Measurements from ENCODE around the gene ACSM2A. TPM values are rescaled to one million over a fixed set of nuclear protein-coding genes. Genes with fewer than 3 reads are reported as not detected.
"Not testable (repeated sequence)": the region's sequence is repeated elsewhere in the genome, so short reads cannot be mapped to it uniquely, and the experiment has no call there.

Gene ACSM2A, protein sequence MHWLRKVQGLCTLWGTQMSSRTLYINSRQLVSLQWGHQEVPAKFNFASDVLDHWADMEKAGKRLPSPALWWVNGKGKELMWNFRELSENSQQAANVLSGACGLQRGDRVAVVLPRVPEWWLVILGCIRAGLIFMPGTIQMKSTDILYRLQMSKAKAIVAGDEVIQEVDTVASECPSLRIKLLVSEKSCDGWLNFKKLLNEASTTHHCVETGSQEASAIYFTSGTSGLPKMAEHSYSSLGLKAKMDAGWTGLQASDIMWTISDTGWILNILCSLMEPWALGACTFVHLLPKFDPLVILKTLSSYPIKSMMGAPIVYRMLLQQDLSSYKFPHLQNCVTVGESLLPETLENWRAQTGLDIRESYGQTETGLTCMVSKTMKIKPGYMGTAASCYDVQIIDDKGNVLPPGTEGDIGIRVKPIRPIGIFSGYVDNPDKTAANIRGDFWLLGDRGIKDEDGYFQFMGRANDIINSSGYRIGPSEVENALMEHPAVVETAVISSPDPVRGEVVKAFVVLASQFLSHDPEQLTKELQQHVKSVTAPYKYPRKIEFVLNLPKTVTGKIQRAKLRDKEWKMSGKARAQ
- polyA plus RNA-seq (2011; rRNA removed) (not detected in 2 replicates), polyA plus RNA-seq (2017; fragmentation: RNase III; extraction: RNeasy Plus Mini Kit Qiagen cat#74134 plus additional on column Dnase treatment) (not detected in 3 replicates), polyA minus RNA-seq (2011; rRNA and poly(A)+ RNA removed) (not detected in 2 replicates)
- not detected in 2 replicates for polyA plus RNA-seq (2012; cell fraction: cytosol; rRNA removed)
- not detected in 2 replicates for polyA plus RNA-seq (2012; cell fraction: nucleus; rRNA removed)

DNA sequence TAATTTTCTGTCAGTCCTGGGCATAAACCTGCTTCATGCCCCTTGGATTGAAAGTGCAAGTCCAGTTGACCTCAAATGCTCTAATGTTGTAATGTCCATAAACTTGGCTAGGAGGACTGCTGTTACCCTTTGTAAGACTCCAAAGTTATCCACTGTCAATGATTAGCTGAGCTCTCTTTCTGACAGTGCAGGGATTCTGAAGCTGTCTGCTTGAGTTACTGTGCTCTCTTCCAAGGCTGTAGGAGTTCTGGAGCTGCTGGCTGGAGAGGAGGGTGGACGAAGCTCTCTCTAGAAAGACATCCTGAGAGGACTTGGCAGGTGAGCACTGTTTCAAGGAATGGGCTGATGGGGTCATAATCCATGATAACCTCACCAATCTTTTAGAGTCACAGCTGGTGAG, at the start of gene ACSM2A:
TSS of gene ACSM2A (plus strand) at position 158 of the 400 bp plus-strand sequence. CDS start 8,594 bp downstream, outside the sequence.
- H3K4me1 ChIP-seq; H3K4me3 ChIP-seq; H3K4me2 ChIP-seq; H3K9me3 ChIP-seq; POLR2A ChIA-PET; DNase-seq (ENCODE audit: low read depth in 1 of 2, low spot score in 1 of 2); ATAC-seq; CTCF ChIA-PET; H3K27ac ChIP-seq; FAIRE-seq: not testable (repeated sequence)
- no CpG with 5 or more reads among the region's 1 CpG for WGBS (ENCODE audit: missing lambda C conversion rate)

GRCh38 chr16:20402651-20403050, 48.7 kb upstream of the ACSM2A start:
- H3K4me3 ChIP-seq, result no peak overlapping the region
- no peak for DNase-seq (ENCODE audit: low read depth in 1 of 2, low spot score in 1 of 2)
- no peak overlapping the region for H3K4me2 ChIP-seq
- no peak for FAIRE-seq
- ChIA-PET CTCF (interaction anchor here (0.9 to 1.7 kb wide), 2 partner anchors 495 to 900 kb away, joined by 3 to 7 read pairs; no protein-coding TSS in a partner anchor), POLR2A (no interaction called here)
- WGBS (ENCODE audit: missing lambda C conversion rate), result 92% methylated on average over 2 of the region's 2 CpGs
- H3K27ac ChIP-seq, result no peak overlapping the region
- no peaks in the 10 kb centered on the region for H3K9me3 ChIP-seq
- no peaks in the 10 kb centered on the region for H3K4me1 ChIP-seq
- peak in 1 of 2 experiments; percentile 31; a peak in 1 of 6 replicates for ATAC-seq
- TF ChIP-seq, protein P1, sequence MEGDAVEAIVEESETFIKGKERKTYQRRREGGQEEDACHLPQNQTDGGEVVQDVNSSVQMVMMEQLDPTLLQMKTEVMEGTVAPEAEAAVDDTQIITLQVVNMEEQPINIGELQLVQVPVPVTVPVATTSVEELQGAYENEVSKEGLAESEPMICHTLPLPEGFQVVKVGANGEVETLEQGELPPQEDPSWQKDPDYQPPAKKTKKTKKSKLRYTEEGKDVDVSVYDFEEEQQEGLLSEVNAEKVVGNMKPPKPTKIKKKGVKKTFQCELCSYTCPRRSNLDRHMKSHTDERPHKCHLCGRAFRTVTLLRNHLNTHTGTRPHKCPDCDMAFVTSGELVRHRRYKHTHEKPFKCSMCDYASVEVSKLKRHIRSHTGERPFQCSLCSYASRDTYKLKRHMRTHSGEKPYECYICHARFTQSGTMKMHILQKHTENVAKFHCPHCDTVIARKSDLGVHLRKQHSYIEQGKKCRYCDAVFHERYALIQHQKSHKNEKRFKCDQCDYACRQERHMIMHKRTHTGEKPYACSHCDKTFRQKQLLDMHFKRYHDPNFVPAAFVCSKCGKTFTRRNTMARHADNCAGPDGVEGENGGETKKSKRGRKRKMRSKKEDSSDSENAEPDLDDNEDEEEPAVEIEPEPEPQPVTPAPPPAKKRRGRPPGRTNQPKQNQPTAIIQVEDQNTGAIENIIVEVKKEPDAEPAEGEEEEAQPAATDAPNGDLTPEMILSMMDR (IDR thresholded peaks at IDR 0.05), result no peak
- TF ChIP-seq HMGXB4 (CRISPR knock-in tag; IDR thresholded peaks at IDR 0.05; ENCODE audit: borderline replicate concordance) (no peak), NPAS2 (CRISPR knock-in tag; IDR thresholded peaks at IDR 0.05; ENCODE audit: borderline replicate concordance) (no peak), RCOR1 (IDR thresholded peaks at IDR 0.05; ENCODE audit: low read depth, low read length) (no peak), GATA3 (IDR thresholded peaks at IDR 0.05; ENCODE audit: borderline replicate concordance) (no peak), TFCP2L1 (CRISPR knock-in tag; IDR thresholded peaks at IDR 0.05) (no peak), RFX5 (IDR thresholded peaks at IDR 0.05) (no peak), CBX2 (IDR thresholded peaks at IDR 0.05; ENCODE audit: borderline replicate concordance, low read depth) (no peak), FOSL2 (IDR thresholded peaks at IDR 0.05) (no peak), FOSL2 (CRISPR knock-in tag; IDR thresholded peaks at IDR 0.05) (no peak), MYC (IDR thresholded peaks at IDR 0.05; ENCODE audit: borderline replicate concordance, low read length) (no peak)
- TF ChIP-seq, protein P2, sequence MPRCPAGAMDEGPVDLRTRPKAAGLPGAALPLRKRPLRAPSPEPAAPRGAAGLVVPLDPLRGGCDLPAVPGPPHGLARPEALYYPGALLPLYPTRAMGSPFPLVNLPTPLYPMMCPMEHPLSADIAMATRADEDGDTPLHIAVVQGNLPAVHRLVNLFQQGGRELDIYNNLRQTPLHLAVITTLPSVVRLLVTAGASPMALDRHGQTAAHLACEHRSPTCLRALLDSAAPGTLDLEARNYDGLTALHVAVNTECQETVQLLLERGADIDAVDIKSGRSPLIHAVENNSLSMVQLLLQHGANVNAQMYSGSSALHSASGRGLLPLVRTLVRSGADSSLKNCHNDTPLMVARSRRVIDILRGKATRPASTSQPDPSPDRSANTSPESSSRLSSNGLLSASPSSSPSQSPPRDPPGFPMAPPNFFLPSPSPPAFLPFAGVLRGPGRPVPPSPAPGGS (IDR thresholded peaks at IDR 0.05), result no peak

- ATAC-seq, result no peak
- no CpG with 5 or more reads among the region's 2 CpGs for WGBS (ENCODE audit: missing lambda C conversion rate)
- Histone ChIP-seq H3K9me3 (no peaks in the 10 kb centered on the region), H3K4me2 (no peak within 1 kb of the TSS), H3K4me1 (no peaks in the 10 kb centered on the region), H3K4me3 (no peak within 1 kb of the TSS), H3K27ac (no peak within 1 kb of the TSS)
- DNase-seq (ENCODE audit: low read depth in 1 of 2, low spot score in 1 of 2), result no peak
- ChIA-PET POLR2A (no interaction called here), CTCF (interaction anchor here (0.9 to 2.5 kb wide), 3 partner anchors 18 to 105 kb away, joined by 3 to 7 read pairs (median 3); no protein-coding TSS in a partner anchor)
- FAIRE-seq, result no peak
- TF ChIP-seq, protein P2 (IDR thresholded peaks at IDR 0.05), result no peak
- TF ChIP-seq HOXB5 (CRISPR knock-in tag; IDR thresholded peaks at IDR 0.05), result no peak
- TF ChIP-seq JUN (IDR thresholded peaks at IDR 0.05), result no peak
- no peak for TF ChIP-seq TFCP2L1 (CRISPR knock-in tag; IDR thresholded peaks at IDR 0.05)
- TF ChIP-seq ZSCAN20 (CRISPR knock-in tag; IDR thresholded peaks at IDR 0.05), result no peak
- TF ChIP-seq SREBF2 (IDR thresholded peaks at IDR 0.05), result no peak
- no peak for TF ChIP-seq POLR2A (IDR thresholded peaks at IDR 0.05; ENCODE audit: low read length)
- no peak for TF ChIP-seq RARB (CRISPR knock-in tag; IDR thresholded peaks at IDR 0.05)
- no peak for TF ChIP-seq PHF8 (IDR thresholded peaks at IDR 0.05; ENCODE audit: borderline replicate concordance, low read depth)
These were observed 46.7 kb upstream of the ACSM2A start, which contains the start of gene PDILT for GRCh38 chr16:20404637-20405036. TSS of gene PDILT (minus strand) at chr16:20404737. CDS start at chr16:20399300, 5,437 bp downstream.
